ENCODE measurements around the gene PHF21B. TPM values are rescaled to one million over a fixed set of nuclear protein-coding genes. Genes with fewer than 3 reads are reported as not detected.

The PHF21B gene
- total and polyA plus RNA-seq, 2 experiments from 2014 or later: 20.6 to 149 TPM

- TF ChIP-seq ZNF462 (CRISPR knock-in tag; IDR thresholded peaks at IDR 0.05): no peak
- no peak for TF ChIP-seq POLR2AphosphoS5 (IDR thresholded peaks at IDR 0.05; ENCODE audit: low read depth)
- no peak for TF ChIP-seq EZH2 (IDR thresholded peaks at IDR 0.05; ENCODE audit: low read depth, unreplicated experiment)
- no peak for TF ChIP-seq CREB1 (CRISPR knock-in tag; IDR thresholded peaks at IDR 0.05; ENCODE audit: low read depth)
- no peak for TF ChIP-seq ZNF114 (CRISPR knock-in tag; IDR thresholded peaks at IDR 0.05)
Observed at GRCh38 chr22:44884562-44884961, 125.2 kb downstream of the PHF21B start (continued).

GRCh38 chr22:44883011-44883421 lies 126.8 kb downstream of the PHF21B start:
- H3K79me2 ChIP-seq (replicated peaks; ENCODE audit: insufficient read depth): no peaks in the 10 kb centered on the region
- no peak overlapping the region for H2AFZ ChIP-seq
- no peak overlapping the region for H3K4me3 ChIP-seq
- H3K36me3 Mint-ChIP-seq (ENCODE audit: low read depth): peaks cover 31% of the 10 kb centered on the region
- H3K9me2 ChIP-seq (ENCODE audit: insufficient read depth): no peaks in the 10 kb centered on the region
- no peak overlapping the region for H3K27ac ChIP-seq (ENCODE audit: low read depth)
- no peaks in the 10 kb centered on the region for H3K4me1 ChIP-seq (ENCODE audit: insufficient read depth)
- H3K27me3 Mint-ChIP-seq (ENCODE audit: insufficient read depth, low read depth, poor library complexity): peaks cover 2% of the 10 kb centered on the region
- H3K4me1 Mint-ChIP-seq: no peaks in the 10 kb centered on the region; the same call in 2 of the 3 replicates
- H3K27me3 ChIP-seq (ENCODE audit: insufficient read depth): no peaks in the 10 kb centered on the region
- 0 out of 3 replicates have a peak, but pooled peaks cover 3% of the 10 kb centered on the region for H3K9me3 Mint-ChIP-seq
- H3K4me3 Mint-ChIP-seq: no peak overlapping the region
- H4K20me1 ChIP-seq (replicated peaks; ENCODE audit: insufficient read depth): no peaks in the 10 kb centered on the region
- H3K36me3 ChIP-seq (ENCODE audit: insufficient read depth): no peaks in the 10 kb centered on the region
- no peak overlapping the region for H3K4me2 ChIP-seq
- TF ChIP-seq NANOG (IDR thresholded peaks at IDR 0.05; ENCODE audit: borderline replicate concordance) (no peak), ETS1 (IDR thresholded peaks at IDR 0.05) (no peak), JUNB (IDR thresholded peaks at IDR 0.05; ENCODE audit: unreplicated experiment) (no peak), ZNF331 (CRISPR knock-in tag; IDR thresholded peaks at IDR 0.05; ENCODE audit: low read depth) (no peak)
- DNase-seq (ENCODE audit: low spot score): no peak
- no peak overlapping the region for H3K27ac Mint-ChIP-seq
- ATAC-seq: no peak
- no peaks in the 10 kb centered on the region for H3F3A ChIP-seq (replicated peaks; ENCODE audit: low read depth)
